GM19438 (cell line): ENCODE measurements around the gene PSD2.
"Not testable (repeated sequence)": the region's sequence is repeated elsewhere in the genome, so short reads cannot be mapped to it uniquely, and the experiment has no call there.

Experiments used
- ATAC-seq: cut with Tn5 transposase; IDR thresholded peaks from one replicate; pipeline ENCODE4 v1.9.1; 2021; ENCODE audit warnings: low read depth; ENCODE audit not compliant: unreplicated experiment

PSD2 gene

GRCh38 chr5:139788294-139788910 is 7.2 kb upstream of the PSD2 start:
- ATAC-seq: no peak

GRCh38 chr5:139789116-139789844 is 6.3 kb upstream of the PSD2 start:
- no peak for ATAC-seq

GRCh38 chr5:139789845-139790189 is 5.8 kb upstream of the PSD2 start:
- no peak for ATAC-seq

GRCh38 chr5:139792218-139792617 is 3.4 kb upstream of the PSD2 start:
- no peak for ATAC-seq

- ATAC-seq: not testable (repeated sequence)
These were observed 3.0 kb upstream of the PSD2 start for GRCh38 chr5:139792655-139793054.

GRCh38 chr5:139794067-139794846 is 1.4 kb upstream of the PSD2 start:
- no peak for ATAC-seq

- no peak for ATAC-seq
These were observed 626 bp downstream of the PSD2 start for GRCh38 chr5:139796061-139796806.

GRCh38 chr5:139797335-139797734 is 1.7 kb downstream of the PSD2 start:
- no peak for ATAC-seq

- ATAC-seq: no peak
These were observed 2.4 kb downstream of the PSD2 start for GRCh38 chr5:139797856-139798510.

GRCh38 chr5:139798883-139799282 is 3.3 kb downstream of the PSD2 start:
- no peak for ATAC-seq

GRCh38 chr5:139799359-139799758 is 3.8 kb downstream of the PSD2 start:
- ATAC-seq: no peak

GRCh38 chr5:139803978-139804377 is 8.4 kb downstream of the PSD2 start:
- no peak for ATAC-seq

GRCh38 chr5:139804800-139805397 is 9.3 kb downstream of the PSD2 start:
- no peak for ATAC-seq

GRCh38 chr5:139805545-139805944 is 9.9 kb downstream of the PSD2 start:
- no peak for ATAC-seq

GRCh38 chr5:139806111-139806510 is 10.5 kb downstream of the PSD2 start:
- no peak for ATAC-seq

- no peak for ATAC-seq
These were observed 11.4 kb downstream of the PSD2 start for GRCh38 chr5:139806726-139807646.

- no peak for ATAC-seq
These were observed 12.0 kb downstream of the PSD2 start for GRCh38 chr5:139807647-139808030.

GRCh38 chr5:139808481-139809330 is 13.1 kb downstream of the PSD2 start:
- no peak for ATAC-seq
